Activated naive CD4-positive, alpha-beta T cell treated with anti-CD3 and anti-CD28 coated beads, Interleukin-2, amount 50 U/mL, for 16 hours (primary cell): ENCODE measurements around the gene CNN3.

ENCODE experiments used
- DNase-seq: peaks from one replicate; pipeline ENCODE4 v3.0.0-alpha.2; 2020

Gene CNN3

GRCh38 chr1:94921977-94922376 is 4.9 kb downstream of the CNN3 start:
- DNase-seq: no peak

- DNase-seq: no peak
Observed at GRCh38 chr1:94920061-94920460, 6.8 kb downstream of the CNN3 start.

- DNase-seq: no peak
Observed at GRCh38 chr1:94919241-94920030, 7.5 kb downstream of the CNN3 start.

DNA sequence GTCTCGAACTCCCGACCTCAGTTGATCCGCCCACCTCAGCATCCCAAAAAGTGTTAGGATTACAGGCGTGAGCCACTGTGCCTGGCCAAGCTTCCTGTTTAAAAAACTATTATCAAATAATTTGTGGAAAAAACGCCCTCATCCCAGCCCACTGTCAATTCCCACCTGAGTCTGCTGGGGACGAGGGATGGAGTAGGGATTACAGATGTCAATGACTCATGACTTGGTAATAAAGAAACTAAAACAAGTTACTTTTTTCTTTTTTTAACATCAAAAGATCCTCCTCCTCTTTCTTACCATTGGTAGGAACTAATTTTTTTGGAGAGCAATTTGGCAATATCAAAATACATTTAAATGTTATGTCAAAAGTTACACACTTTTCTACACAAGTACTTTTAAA is 9.7 kb downstream of the CNN3 start:
- DNase-seq: no peak

DNA sequence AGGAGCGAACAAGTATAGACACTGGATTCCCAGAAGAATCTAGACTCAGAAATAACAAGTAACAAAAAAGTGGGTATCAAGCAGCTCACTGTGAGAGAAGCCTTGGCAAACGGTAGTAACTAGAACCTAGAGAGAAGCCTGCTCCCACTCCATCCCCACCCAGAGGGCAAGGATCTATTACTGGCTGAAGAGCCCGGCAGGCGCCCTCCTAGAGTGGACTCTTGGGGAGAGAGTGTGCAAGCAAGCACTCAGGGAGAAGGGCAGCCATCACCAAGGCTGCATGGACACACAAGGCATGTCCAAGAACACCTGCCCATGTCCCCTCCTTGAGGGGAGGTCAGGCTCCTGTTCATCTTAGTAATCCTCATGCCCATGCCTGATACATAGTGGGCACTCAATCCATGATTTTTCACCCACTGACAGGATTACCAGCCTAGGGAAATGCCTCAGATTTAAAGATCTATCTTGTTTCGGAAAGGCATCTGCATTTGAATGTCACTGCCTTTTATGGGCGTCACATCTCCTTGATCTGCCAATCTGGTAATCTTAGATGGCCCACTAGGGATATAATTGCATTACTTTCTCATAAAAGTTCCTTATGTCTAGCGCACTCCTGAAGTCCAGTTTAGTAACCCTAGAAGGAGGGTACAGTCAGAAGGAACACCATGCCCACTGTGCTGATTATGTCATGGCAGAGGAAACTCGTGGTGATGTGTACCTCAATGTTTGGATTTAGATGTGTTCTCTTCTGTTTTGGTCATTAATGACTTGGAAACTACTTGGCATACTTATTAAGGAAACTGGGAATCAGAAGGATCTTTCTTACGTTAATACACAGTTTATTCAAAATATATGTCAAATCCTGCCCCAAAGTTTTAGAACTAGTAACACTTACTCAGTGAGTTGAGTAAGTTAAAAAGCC is 14.4 kb downstream of the CNN3 start:
- no peak for DNase-seq

- no peak for DNase-seq
Observed at GRCh38 chr1:94909486-94909885, 17.4 kb downstream of the CNN3 start.

GRCh38 chr1:94908965-94909364 is 17.9 kb downstream of the CNN3 start:
- no peak for DNase-seq

GRCh38 chr1:94908190-94908589 is 18.7 kb downstream of the CNN3 start:
- DNase-seq: no peak

- DNase-seq: no peak
Observed at GRCh38 chr1:94907136-94907535, 19.8 kb downstream of the CNN3 start.

DNA sequence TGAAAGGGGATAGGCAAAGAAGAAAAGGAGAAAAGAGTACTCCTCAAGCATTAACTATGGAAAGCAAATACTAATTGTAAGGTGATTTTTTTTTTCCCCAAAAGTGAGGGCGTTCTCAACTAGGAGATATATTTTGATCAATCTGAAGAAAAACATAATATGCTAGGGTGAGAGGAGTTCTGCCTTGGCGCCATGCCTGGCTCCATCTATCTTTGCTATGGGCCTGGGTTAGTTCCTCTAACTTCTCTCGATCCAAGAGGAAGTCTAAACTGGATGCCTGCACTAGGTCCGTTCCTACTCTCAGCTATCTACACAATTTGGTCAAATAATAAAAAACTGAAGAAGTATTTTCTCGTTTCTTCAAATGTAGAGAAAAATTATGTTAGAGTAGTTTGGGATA is 20.5 kb downstream of the CNN3 start:
- DNase-seq: no peak

DNA sequence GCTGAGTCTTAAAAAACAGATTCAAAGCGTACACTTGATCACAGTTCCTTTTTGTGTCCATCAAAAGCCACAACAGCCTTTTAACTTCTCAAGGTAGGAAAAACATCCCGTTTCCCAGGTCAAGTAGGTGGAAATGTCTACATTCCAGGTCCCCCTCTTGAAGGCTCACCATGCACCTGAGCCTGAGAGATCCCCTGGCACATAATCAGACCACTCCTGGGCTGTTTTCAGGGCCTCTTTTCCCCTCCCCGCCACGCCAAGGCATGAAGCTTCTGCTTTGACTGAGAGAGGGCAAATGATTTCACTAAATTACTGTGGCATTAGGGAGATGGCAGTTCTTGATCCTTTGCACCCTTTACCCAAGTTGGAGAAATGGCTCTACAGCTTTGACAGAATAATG is 21.7 kb downstream of the CNN3 start:
- DNase-seq: no peak

- no peak for DNase-seq
Observed at GRCh38 chr1:94903280-94904009, 23.5 kb downstream of the CNN3 start.

GRCh38 chr1:94901841-94902240 is 25.1 kb downstream of the CNN3 start:
- no peak for DNase-seq

GRCh38 chr1:94899756-94900155 is 27.2 kb downstream of the CNN3 start:
- no peak for DNase-seq

GRCh38 chr1:94898491-94899385 is 28.2 kb downstream of the CNN3 start:
- DNase-seq: no peak

GRCh38 chr1:94895518-94895917 is 31.4 kb downstream of the CNN3 start:
- DNase-seq: no peak

GRCh38 chr1:94894630-94895029 is 32.3 kb downstream of the CNN3 start:
- no peak for DNase-seq

DNA sequence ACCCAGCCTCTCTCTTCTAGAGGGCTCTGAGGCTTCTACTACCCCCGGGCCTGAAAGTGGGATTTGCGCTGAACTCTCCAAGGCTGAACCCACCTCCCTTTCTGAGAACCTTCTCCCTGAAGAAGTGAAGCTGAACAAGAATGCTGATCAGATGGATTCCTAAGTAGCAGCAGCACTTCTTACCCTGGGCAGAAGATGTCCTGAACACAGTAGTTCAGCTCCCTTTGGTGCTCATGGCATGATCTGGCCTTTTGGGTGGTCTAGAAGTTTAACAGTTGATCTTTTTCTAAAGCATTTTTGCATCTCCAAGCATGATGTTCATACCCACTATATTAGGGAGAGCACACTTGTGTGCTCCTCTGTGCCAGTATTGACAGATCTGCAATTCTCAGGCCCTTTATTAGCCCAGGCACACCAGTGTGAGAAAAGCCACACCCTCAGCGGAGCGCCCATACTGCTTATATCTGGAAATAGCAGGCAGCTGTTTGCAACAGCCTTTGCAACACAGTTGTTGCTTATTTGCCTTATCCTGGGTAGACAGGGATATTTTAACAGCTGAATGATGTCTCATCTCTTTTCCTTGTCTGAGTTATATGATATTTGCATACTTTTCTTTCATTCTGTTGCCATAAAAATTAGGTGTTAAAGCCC is 34.2 kb downstream of the CNN3 start:
- no peak for DNase-seq

GRCh38 chr1:94888201-94888600 is 38.7 kb downstream of the CNN3 start:
- no peak for DNase-seq

GRCh38 chr1:94887603-94888171 is 39.2 kb downstream of the CNN3 start:
- no peak for DNase-seq

DNA sequence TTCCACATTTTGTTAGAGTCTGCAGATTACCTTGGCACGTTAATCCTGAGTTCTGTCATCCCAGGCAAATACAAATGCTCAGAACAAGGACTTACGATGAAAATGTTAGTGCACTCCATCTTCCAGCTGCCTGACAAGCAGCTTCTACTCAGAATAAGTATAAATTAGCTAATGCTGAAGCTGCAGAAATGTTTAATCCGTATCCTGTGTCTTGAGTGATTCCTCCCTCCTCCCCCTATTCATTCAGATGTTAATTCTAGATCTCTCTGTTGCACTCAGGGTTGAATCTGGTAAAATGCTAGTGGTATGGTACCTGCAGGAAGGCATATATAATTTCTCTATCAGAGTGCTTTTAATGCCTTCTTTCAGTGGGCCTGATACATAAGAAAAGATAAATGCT is 39.8 kb downstream of the CNN3 start:
- DNase-seq: no peak
